Measurements from ENCODE around the gene VWCE. TPM values are rescaled to one million over a fixed set of nuclear protein-coding genes. Genes with fewer than 3 reads are reported as not detected.

Gene VWCE, protein sequence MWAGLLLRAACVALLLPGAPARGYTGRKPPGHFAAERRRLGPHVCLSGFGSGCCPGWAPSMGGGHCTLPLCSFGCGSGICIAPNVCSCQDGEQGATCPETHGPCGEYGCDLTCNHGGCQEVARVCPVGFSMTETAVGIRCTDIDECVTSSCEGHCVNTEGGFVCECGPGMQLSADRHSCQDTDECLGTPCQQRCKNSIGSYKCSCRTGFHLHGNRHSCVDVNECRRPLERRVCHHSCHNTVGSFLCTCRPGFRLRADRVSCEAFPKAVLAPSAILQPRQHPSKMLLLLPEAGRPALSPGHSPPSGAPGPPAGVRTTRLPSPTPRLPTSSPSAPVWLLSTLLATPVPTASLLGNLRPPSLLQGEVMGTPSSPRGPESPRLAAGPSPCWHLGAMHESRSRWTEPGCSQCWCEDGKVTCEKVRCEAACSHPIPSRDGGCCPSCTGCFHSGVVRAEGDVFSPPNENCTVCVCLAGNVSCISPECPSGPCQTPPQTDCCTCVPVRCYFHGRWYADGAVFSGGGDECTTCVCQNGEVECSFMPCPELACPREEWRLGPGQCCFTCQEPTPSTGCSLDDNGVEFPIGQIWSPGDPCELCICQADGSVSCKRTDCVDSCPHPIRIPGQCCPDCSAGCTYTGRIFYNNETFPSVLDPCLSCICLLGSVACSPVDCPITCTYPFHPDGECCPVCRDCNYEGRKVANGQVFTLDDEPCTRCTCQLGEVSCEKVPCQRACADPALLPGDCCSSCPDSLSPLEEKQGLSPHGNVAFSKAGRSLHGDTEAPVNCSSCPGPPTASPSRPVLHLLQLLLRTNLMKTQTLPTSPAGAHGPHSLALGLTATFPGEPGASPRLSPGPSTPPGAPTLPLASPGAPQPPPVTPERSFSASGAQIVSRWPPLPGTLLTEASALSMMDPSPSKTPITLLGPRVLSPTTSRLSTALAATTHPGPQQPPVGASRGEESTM
- total RNA-seq = 1.1 TPM in 2 replicates

GRCh38 chr11:61294717-61295595, at the start of gene VWCE:
TSS of gene VWCE (minus strand) at chr11:61295316. CDS start at chr11:61295037, 279 bp downstream.

GRCh38 chr11:61332797-61333549, 37.9 kb upstream of the VWCE start, which contains the start of the genes DDB1 and TKFC:
TSS of gene DDB1 (minus strand) at chr11:61333105. CDS start at chr11:61332968, 137 bp downstream.
TSS of gene TKFC (plus strand) at chr11:61333228. CDS start at chr11:61334729, 1,501 bp downstream.

GRCh38 chr11:61240875-61241274, 54.2 kb downstream of the VWCE start, which contains the start of gene PGA5:
TSS of gene PGA5 (plus strand) at chr11:61241175. CDS start at chr11:61241227, 52 bp downstream.

DNA sequence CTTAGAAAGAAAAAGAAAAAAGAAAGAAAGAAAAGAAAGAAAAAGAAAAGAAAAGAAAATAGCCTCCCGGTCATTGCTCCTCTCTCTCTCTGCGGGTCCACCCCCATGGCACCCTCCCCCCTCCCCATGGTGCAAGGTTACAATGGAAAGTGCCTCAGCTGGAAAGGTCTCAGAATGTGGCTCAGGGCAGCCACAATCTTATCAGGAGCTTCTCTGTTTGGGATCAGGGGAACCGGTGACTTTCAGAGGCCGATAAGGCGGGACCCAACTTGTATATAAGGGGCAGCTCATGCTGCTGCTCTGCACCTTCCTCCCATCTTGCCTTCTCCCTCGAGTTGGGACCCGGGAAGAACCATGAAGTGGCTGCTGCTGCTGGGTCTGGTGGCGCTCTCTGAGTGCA, 73.1 kb downstream of the VWCE start, which contains the start of gene PGA4:
PGA4 (plus strand) TSS at position 301 of the 400 bp plus-strand sequence; CDS start at position 355, 54 bp downstream.

Other genes starting within 250 kb of the VWCE start
- not detected in 2 replicates for gene CD5, start 192.8 kb downstream of the VWCE start, total RNA-seq
- 19.5 and 23.2 TPM in 2 replicates for gene VPS37C, start 133.9 kb downstream of the VWCE start, total RNA-seq
- 1.1 TPM in 1 of 2 replicates, not detected in the other for gene PGA3, start 91.8 kb downstream of the VWCE start, total RNA-seq
- 0.43 TPM in 1 of 2 replicates, not detected in the other for gene PGA4, start 73.0 kb downstream of the VWCE start, total RNA-seq
- gene PGA5, start 54.1 kb downstream of the VWCE start, total RNA-seq = not detected in 2 replicates
- gene DDB1, start 37.8 kb upstream of the VWCE start, total RNA-seq = 290 and 338 TPM in 2 replicates
- gene TKFC, start 37.9 kb upstream of the VWCE start, total RNA-seq = 17.6 and 27.4 TPM in 2 replicates
- 207 and 399 TPM in 2 replicates for gene CYB561A3, start 66.6 kb upstream of the VWCE start, total RNA-seq
- 69.9 and 122 TPM in 2 replicates for gene TMEM138, start 67.1 kb upstream of the VWCE start, total RNA-seq
- gene TMEM216, start 97.3 kb upstream of the VWCE start, total RNA-seq = 13.9 and 20.4 TPM in 2 replicates
- 42.4 and 51.0 TPM in 2 replicates for gene CPSF7, start 134.7 kb upstream of the VWCE start, total RNA-seq
- gene SDHAF2, start 134.8 kb upstream of the VWCE start, total RNA-seq = 42.5 and 70.5 TPM in 2 replicates
- gene LRRC10B, start 213.4 kb upstream of the VWCE start, total RNA-seq = not detected in 2 replicates